Right atrium auricular region (tissue), 2 donors: ENCODE results near the gene RGS7BP. TPM values are rescaled to one million over a fixed set of nuclear protein-coding genes. Genes with fewer than 3 reads are reported as not detected.

Experiments
- DNase-seq: peaks from one replicate; pipeline ENCODE4 v3.0.0-alpha.2; 2019; ENCODE audit warnings: low spot score
- H3K27ac ChIP-seq, 2 donors: fragments of 200-600 bp; sonication (generic); 1 replicate in 1 of 2; 2 replicates in 1 of 2; pipeline ENCODE4 v1.5.1; 2016 to 2019
- H3K27me3 ChIP-seq, 2 donors: fragments of 200-600 bp; sonication (generic); one replicate each; pipeline versions ENCODE4 v1.5.1 to v1.6.0; 2017 to 2019
- H3K36me3 ChIP-seq: fragments of 200-600 bp; sonication (generic); one replicate; pipeline ENCODE4 v1.5.1; 2016
- H3K4me1 ChIP-seq, 2 donors: fragments of 200-600 bp; sonication (generic); one replicate each; pipeline versions ENCODE4 v1.5.1 to v1.6.0; 2017 to 2019
- H3K4me3 ChIP-seq, 2 donors: fragments of 200-600 bp; sonication (generic); 1 replicate in 1 of 2; 2 replicates in 1 of 2; pipeline ENCODE4 v1.5.1; 2017 to 2019; ENCODE audit warnings: mild to moderate bottlenecking in 1 of 2, moderate library complexity in 1 of 2
- H3K9me3 ChIP-seq, 2 donors: fragments of 200-600 bp; sonication (generic); one replicate each; pipeline ENCODE4 v1.5.1; 2019
- total RNA-seq, 2 donors: library from RNA; depleted of rRNA; stranded (reverse); fragments of >200 nt; gene quantifications; one replicate each; pipeline ENCODE4 v1.1.0, GENCODE V29; 2016
- TF ChIP-seq, protein P1 (sequence below), 2 donors: fragments of 200-600 bp; sonication (generic); IDR thresholded peaks; one replicate each; pipeline ENCODE4 v1.5.1; 2019; ENCODE audit warnings: antibody characterized with exemption in 2 of 2

Gene RGS7BP
- total RNA-seq, 2 donors from 2014 or later, result 2.4 to 3.6 TPM

GRCh38 chr5:64487283-64487682 is 18.5 kb upstream of the RGS7BP start:
- TF ChIP-seq, protein P1, sequence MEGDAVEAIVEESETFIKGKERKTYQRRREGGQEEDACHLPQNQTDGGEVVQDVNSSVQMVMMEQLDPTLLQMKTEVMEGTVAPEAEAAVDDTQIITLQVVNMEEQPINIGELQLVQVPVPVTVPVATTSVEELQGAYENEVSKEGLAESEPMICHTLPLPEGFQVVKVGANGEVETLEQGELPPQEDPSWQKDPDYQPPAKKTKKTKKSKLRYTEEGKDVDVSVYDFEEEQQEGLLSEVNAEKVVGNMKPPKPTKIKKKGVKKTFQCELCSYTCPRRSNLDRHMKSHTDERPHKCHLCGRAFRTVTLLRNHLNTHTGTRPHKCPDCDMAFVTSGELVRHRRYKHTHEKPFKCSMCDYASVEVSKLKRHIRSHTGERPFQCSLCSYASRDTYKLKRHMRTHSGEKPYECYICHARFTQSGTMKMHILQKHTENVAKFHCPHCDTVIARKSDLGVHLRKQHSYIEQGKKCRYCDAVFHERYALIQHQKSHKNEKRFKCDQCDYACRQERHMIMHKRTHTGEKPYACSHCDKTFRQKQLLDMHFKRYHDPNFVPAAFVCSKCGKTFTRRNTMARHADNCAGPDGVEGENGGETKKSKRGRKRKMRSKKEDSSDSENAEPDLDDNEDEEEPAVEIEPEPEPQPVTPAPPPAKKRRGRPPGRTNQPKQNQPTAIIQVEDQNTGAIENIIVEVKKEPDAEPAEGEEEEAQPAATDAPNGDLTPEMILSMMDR (IDR thresholded peaks at IDR 0.05), result no peak
- H3K36me3 ChIP-seq, result no peaks in the 10 kb centered on the region
- DNase-seq, result no peak
- H3K9me3 ChIP-seq, result no peaks in the 10 kb centered on the region
- no peak overlapping the region for H3K4me3 ChIP-seq
- H3K4me1 ChIP-seq, result no peaks in the 10 kb centered on the region
- H3K27ac ChIP-seq, result no peak overlapping the region
- no peaks in the 10 kb centered on the region for H3K27me3 ChIP-seq

DNA sequence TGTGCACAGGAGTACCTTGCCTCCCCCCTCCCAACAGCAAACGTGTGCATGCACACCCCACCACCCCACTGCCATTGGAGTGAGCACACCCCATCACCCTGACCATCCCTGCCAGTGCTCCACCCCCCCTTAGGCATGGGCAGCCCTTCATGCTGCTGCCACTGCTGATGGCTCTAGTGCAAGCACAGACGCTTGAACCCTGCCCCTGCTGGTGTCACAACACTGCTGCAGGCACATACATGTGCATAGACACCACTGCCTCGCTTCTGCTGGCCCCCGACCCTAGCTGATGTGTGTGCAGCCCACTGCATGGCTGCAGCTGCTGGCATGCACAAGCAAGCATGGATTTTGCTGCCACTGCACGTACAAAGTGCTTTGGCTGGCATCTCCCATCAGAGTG is 16.0 kb upstream of the RGS7BP start:
- H3K4me1 ChIP-seq, result no peaks in the 10 kb centered on the region
- H3K27ac ChIP-seq, result no peak overlapping the region
- no peaks in the 10 kb centered on the region for H3K27me3 ChIP-seq
- DNase-seq, result no peak
- no peaks in the 10 kb centered on the region for H3K9me3 ChIP-seq
- H3K4me3 ChIP-seq, result no peak overlapping the region
- TF ChIP-seq, protein P1 (IDR thresholded peaks at IDR 0.05), result no peak
- no peaks in the 10 kb centered on the region for H3K36me3 ChIP-seq

GRCh38 chr5:64497386-64497785 is 8.4 kb upstream of the RGS7BP start:
- TF ChIP-seq, protein P1 (IDR thresholded peaks at IDR 0.05), result no peak
- Histone ChIP-seq H3K27me3 (no peaks in the 10 kb centered on the region), H3K27ac (no peak overlapping the region), H3K4me3 (no peak overlapping the region), H3K4me1 (no peaks in the 10 kb centered on the region), H3K36me3 (no peaks in the 10 kb centered on the region), H3K9me3 (no peaks in the 10 kb centered on the region)
- no peak for DNase-seq

DNA sequence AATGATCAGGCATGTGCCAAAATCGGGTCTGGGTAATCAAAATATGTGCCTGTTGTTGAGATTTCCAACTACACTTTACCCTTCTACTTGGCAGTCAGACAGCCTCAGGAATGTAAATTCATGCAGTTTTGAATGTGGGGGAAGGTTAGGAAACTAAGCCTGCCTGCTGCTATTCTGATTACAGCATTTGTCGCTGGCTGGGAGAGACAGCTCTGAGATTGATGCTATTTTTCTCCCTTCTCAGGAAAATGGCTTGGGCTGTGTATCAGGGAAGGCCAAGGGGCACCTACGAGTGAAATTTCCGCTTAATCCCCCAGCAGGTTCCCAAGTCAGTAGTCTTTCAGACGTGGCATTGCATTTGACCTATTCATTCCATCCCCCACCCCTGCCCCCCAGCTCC is 3.6 kb upstream of the RGS7BP start:
- Histone ChIP-seq H3K27ac (no peak overlapping the region), H3K4me3 (no peak overlapping the region), H3K27me3 (no peaks in the 10 kb centered on the region), H3K9me3 (no peaks in the 10 kb centered on the region), H3K4me1 (peaks cover 0 to 5% of the 10 kb centered on the region in 2 donors), H3K36me3 (no peaks in the 10 kb centered on the region)
- TF ChIP-seq, protein P1 (IDR thresholded peaks at IDR 0.05), result no peak
- DNase-seq, result no peak

DNA sequence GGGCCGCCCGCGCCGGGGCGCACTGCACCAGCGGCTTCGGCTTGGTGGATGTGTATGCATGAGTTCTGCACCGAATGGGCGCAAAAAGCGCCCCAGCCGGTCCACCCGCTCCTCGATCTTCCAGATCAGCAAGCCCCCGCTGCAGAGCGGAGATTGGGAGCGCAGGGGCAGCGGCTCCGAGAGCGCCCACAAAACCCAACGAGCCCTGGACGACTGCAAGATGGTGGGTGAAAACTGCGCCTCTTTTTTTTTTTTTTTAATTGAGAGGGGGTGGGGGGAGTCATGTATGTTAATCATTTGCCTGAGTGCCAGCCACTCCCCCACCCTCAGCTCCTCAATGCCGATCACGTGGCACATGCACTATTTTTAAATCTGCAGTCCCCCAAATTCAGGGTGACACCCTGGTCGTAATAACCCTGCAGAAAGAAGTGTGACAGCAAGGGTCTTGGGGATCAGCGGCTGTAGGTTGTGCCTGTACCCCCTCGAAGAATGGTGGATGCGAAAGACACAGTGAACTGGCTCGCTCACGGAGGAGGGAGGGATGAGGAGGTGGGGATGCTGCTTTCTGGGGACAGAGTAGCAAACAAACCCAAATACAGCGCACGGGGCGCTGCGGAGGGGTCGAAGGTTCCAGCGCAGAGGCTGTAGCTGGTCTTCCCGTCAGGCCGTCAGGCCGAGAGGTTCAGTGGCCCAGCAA is 900 bp downstream of the RGS7BP start:
- Histone ChIP-seq H3K27ac (peak overlapping the region; percentile 59 to 68), H3K27me3 (no peaks in the 10 kb centered on the region), H3K36me3 (no peaks in the 10 kb centered on the region), H3K9me3 (no peaks in the 10 kb centered on the region), H3K4me3 (peak overlapping the region; percentile 56 to 64), H3K4me1 (peaks cover 0 to 5% of the 10 kb centered on the region in 2 donors)
- no peak for DNase-seq
- TF ChIP-seq, protein P1 (IDR thresholded peaks at IDR 0.05), result no peak

- TF ChIP-seq, protein P1 (IDR thresholded peaks at IDR 0.05), result no peak
- peak overlapping the region; percentile 56 to 64 for H3K4me3 ChIP-seq
- no peaks in the 10 kb centered on the region for H3K27me3 ChIP-seq
- H3K9me3 ChIP-seq, result no peaks in the 10 kb centered on the region
- H3K27ac ChIP-seq, result no peak overlapping the region
- DNase-seq, result no peak
- H3K36me3 ChIP-seq, result no peaks in the 10 kb centered on the region
- H3K4me1 ChIP-seq, result peaks cover 0 to 5% of the 10 kb centered on the region in 2 donors
Observed at GRCh38 chr5:64507264-64507605, 1.4 kb downstream of the RGS7BP start.
